K562 (cell line): Measurements from ENCODE around the gene RETREG1.

Experiments
- ESRRB ChIP-seq: fragments of 250-450 bp; sonication (Bioruptor Pico); IDR thresholded peaks from 2 replicates; pipeline ENCODE4 v1.5.0; 2020; ENCODE audit warnings: mild to moderate bottlenecking, moderate library complexity, borderline replicate concordance
- FOXK1 ChIP-seq: sonication (generic); formaldehyde crosslinking; IDR thresholded peaks from 2 replicates; pipeline ENCODE4 v1.8.0; 2022; ENCODE audit warnings: missing genetic modification reagents, mild to moderate bottlenecking, borderline replicate concordance
- HEY1 ChIP-seq: fragments of 250-450 bp; sonication (Bioruptor Pico); IDR thresholded peaks from 2 replicates; pipeline ENCODE4 v1.5.0; 2020; ENCODE audit warnings: mild to moderate bottlenecking, moderate library complexity, borderline replicate concordance
- RAD21 ChIP-seq, 2 experiments: fragments of 250-450 bp in 1 of 2; fragments of 450-650 bp in 1 of 2; sonication (Bioruptor Pico) in 1 of 2; formaldehyde crosslinking in 1 of 2; IDR thresholded peaks in 1 of 2; conservative IDR thresholded peaks in 1 of 2; 2 replicates each; pipeline versions ENCODE4 v1.4.0 to v1.8.0; 2020 to 2022; ENCODE audit warnings: mild to moderate bottlenecking in 2 of 2, moderate library complexity in 1 of 2
- TF ChIP-seq, protein P1 (sequence below): fragments of 200-800 bp; sonication (Bioruptor generic); IDR thresholded peaks from 2 replicates; pipeline ENCODE4 v1.6.1; 2016; ENCODE audit warnings: missing genetic modification characterization, missing compliant biosample characterization

DNA sequence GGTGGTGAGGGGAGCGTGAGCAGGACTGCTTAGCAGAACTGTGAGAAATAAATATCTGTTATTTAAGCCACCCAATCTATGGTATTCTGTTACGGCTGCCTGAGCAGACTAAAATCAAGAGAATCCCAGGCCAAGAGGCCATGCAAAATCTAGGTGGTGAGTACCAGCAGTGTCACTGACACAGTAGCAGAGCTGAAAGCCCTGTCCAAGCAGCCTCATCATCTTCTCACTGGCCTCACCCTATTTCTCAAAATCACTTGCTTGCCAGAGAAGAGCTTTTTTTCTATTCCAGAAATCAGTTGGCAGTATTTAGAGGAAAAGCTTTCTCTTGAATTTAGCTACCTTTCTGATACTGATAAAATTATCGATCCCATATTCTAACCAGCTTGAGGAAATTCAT lies 68.0 kb downstream of the RETREG1 start:
- TF ChIP-seq, protein P1, sequence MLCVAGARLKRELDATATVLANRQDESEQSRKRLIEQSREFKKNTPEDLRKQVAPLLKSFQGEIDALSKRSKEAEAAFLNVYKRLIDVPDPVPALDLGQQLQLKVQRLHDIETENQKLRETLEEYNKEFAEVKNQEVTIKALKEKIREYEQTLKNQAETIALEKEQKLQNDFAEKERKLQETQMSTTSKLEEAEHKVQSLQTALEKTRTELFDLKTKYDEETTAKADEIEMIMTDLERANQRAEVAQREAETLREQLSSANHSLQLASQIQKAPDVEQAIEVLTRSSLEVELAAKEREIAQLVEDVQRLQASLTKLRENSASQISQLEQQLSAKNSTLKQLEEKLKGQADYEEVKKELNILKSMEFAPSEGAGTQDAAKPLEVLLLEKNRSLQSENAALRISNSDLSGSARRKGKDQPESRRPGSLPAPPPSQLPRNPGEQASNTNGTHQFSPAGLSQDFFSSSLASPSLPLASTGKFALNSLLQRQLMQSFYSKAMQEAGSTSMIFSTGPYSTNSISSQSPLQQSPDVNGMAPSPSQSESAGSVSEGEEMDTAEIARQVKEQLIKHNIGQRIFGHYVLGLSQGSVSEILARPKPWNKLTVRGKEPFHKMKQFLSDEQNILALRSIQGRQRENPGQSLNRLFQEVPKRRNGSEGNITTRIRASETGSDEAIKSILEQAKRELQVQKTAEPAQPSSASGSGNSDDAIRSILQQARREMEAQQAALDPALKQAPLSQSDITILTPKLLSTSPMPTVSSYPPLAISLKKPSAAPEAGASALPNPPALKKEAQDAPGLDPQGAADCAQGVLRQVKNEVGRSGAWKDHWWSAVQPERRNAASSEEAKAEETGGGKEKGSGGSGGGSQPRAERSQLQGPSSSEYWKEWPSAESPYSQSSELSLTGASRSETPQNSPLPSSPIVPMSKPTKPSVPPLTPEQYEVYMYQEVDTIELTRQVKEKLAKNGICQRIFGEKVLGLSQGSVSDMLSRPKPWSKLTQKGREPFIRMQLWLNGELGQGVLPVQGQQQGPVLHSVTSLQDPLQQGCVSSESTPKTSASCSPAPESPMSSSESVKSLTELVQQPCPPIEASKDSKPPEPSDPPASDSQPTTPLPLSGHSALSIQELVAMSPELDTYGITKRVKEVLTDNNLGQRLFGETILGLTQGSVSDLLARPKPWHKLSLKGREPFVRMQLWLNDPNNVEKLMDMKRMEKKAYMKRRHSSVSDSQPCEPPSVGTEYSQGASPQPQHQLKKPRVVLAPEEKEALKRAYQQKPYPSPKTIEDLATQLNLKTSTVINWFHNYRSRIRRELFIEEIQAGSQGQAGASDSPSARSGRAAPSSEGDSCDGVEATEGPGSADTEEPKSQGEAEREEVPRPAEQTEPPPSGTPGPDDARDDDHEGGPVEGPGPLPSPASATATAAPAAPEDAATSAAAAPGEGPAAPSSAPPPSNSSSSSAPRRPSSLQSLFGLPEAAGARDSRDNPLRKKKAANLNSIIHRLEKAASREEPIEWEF (CRISPR knock-in tag) = no peak
- TF ChIP-seq HEY1 (CRISPR knock-in tag) (no peak), ESRRB (no peak), FOXK1 (CRISPR knock-in tag) (no peak), RAD21 (CRISPR knock-in tag; conservative IDR thresholded peaks at IDR 0.05 in 1 of 2, IDR thresholded peaks at IDR 0.05 in 1 of 2) (no peak)
